ENCODE results near the gene OCRL. TPM values are rescaled to one million over a fixed set of nuclear protein-coding genes. Genes with fewer than 3 reads are reported as not detected.

OCRL gene
- total RNA-seq, 1 donor from 2014 or later = 25.3 TPM

DNA sequence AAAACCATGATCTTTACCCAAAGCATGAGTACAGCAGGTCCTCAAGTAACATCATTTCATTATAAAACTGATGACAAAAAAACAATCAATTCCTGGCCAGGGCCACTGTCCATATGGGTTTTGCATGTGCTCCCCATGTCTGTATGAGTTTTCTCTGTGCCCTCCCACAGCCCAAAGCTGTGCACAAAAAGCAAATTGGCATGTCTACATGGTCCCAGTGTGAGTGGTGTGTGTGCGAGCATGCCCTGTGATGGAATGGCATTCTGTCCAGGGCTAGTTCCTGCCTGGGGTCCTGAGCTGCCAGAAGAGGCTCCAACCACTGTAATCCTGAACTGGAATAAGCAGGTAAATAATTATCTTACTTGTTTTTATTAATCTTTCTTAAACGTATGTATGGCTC, 45.2 kb upstream of the OCRL start:
- Histone ChIP-seq H3K27me3 (no peaks in the 10 kb centered on the region), H2AFZ (replicated peaks) (no peak overlapping the region), H3K4me3 (no peak overlapping the region), H3F3A (ENCODE audit: low read depth) (no peaks in the 10 kb centered on the region), H3K27ac (no peak overlapping the region), H3K4me1 (no peaks in the 10 kb centered on the region), H4K20me1 (ENCODE audit: low read depth) (no peaks in the 10 kb centered on the region), H3K9me3 (ENCODE audit: low read depth) (no peaks in the 10 kb centered on the region), H3K4me2 (no peak overlapping the region), H3K36me3 (peaks cover 10% of the 10 kb centered on the region), H3K79me2 (ENCODE audit: low read depth) (no peaks in the 10 kb centered on the region), H3K9ac (no peak overlapping the region)
- H3K4me1 Mint-ChIP-seq = no peaks in the 10 kb centered on the region
- peaks cover 30% of the 10 kb centered on the region for H3K36me3 Mint-ChIP-seq
- H3K9me3 Mint-ChIP-seq = no peaks in the 10 kb centered on the region
- no peaks in the 10 kb centered on the region for H3K27me3 Mint-ChIP-seq (ENCODE audit: insufficient read depth, low read depth)
- H3K4me3 Mint-ChIP-seq = no peak overlapping the region
- DNase-seq (ENCODE audit: low spot score) = no peak
- no peak overlapping the region for H3K27ac Mint-ChIP-seq
- TF ChIP-seq EZH2phosphoT487 (IDR thresholded peaks at IDR 0.05) = no peak
- TF ChIP-seq, protein P1, sequence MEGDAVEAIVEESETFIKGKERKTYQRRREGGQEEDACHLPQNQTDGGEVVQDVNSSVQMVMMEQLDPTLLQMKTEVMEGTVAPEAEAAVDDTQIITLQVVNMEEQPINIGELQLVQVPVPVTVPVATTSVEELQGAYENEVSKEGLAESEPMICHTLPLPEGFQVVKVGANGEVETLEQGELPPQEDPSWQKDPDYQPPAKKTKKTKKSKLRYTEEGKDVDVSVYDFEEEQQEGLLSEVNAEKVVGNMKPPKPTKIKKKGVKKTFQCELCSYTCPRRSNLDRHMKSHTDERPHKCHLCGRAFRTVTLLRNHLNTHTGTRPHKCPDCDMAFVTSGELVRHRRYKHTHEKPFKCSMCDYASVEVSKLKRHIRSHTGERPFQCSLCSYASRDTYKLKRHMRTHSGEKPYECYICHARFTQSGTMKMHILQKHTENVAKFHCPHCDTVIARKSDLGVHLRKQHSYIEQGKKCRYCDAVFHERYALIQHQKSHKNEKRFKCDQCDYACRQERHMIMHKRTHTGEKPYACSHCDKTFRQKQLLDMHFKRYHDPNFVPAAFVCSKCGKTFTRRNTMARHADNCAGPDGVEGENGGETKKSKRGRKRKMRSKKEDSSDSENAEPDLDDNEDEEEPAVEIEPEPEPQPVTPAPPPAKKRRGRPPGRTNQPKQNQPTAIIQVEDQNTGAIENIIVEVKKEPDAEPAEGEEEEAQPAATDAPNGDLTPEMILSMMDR (IDR thresholded peaks at IDR 0.05) = no peak

DNA sequence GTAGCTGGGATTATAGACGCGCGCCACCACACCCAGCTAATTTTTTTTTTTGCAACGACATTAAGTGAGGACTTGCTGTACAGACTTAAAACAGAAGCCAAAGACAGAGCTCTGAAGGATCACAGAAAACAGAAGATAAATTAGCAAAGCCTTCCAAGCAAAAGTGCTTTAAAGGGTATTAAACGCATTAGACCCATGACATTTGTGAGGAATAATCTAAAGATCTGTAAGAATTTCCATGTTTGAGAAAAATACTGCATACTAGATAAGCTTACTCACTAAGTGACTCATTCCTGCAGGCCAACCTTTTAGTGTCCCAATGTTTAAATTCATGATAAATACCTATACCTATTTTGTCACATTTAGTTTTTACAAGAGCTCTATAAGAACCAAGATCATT, 44.2 kb upstream of the OCRL start:
- no peaks in the 10 kb centered on the region for H3F3A ChIP-seq (ENCODE audit: low read depth)
- peaks cover 6% of the 10 kb centered on the region for H3K36me3 ChIP-seq
- Mint-ChIP-seq H3K36me3 (peaks cover 31% of the 10 kb centered on the region), H3K4me1 (no peaks in the 10 kb centered on the region), H3K27me3 (ENCODE audit: insufficient read depth, low read depth) (no peaks in the 10 kb centered on the region), H3K4me3 (no peak overlapping the region), H3K9me3 (no peaks in the 10 kb centered on the region), H3K27ac (no peak overlapping the region)
- H3K4me1 ChIP-seq = no peaks in the 10 kb centered on the region
- no peaks in the 10 kb centered on the region for H4K20me1 ChIP-seq (ENCODE audit: low read depth)
- H3K4me2 ChIP-seq = no peak overlapping the region
- no peaks in the 10 kb centered on the region for H3K9me3 ChIP-seq (ENCODE audit: low read depth)
- no peaks in the 10 kb centered on the region for H3K79me2 ChIP-seq (ENCODE audit: low read depth)
- TF ChIP-seq EZH2 (IDR thresholded peaks at IDR 0.05) (no peak), EZH2phosphoT487 (IDR thresholded peaks at IDR 0.05) (no peak)
- TF ChIP-seq, protein P1 (IDR thresholded peaks at IDR 0.05) = no peak
- no peak overlapping the region for H2AFZ ChIP-seq (replicated peaks)
- H3K9ac ChIP-seq = no peak overlapping the region
- no peak overlapping the region for H3K4me3 ChIP-seq
- no peaks in the 10 kb centered on the region for H3K27me3 ChIP-seq
- H3K27ac ChIP-seq = no peak overlapping the region
- no peak for DNase-seq (ENCODE audit: low spot score)

DNA sequence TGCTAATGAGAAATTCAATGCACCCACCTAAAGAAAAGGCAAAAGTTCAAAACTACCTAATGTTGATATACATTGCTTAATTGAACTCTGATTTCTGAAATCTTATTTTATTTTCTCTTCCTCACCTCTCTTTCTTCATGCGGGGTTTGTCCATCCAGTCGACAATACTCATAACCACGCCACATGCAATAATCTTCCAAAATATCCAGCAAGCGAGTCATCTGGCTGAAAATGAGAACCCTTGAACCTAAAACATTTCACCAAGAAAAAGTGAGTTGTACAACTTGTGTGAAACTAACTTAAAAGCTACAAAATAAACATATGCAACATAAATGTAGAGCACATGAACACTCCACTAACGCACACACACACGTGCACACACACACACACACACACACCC, 43.4 kb upstream of the OCRL start:
- Histone ChIP-seq H3K9ac (no peak overlapping the region), H3K27ac (no peak overlapping the region), H3F3A (ENCODE audit: low read depth) (no peaks in the 10 kb centered on the region), H2AFZ (replicated peaks) (no peak overlapping the region), H3K36me3 (peaks cover under 1% of the 10 kb centered on the region), H3K27me3 (no peaks in the 10 kb centered on the region), H3K9me3 (ENCODE audit: low read depth) (no peaks in the 10 kb centered on the region), H3K79me2 (ENCODE audit: low read depth) (no peaks in the 10 kb centered on the region), H3K4me3 (no peak overlapping the region), H3K4me2 (no peak overlapping the region), H3K4me1 (no peaks in the 10 kb centered on the region), H4K20me1 (ENCODE audit: low read depth) (no peaks in the 10 kb centered on the region)
- no peak overlapping the region for H3K4me3 Mint-ChIP-seq
- no peaks in the 10 kb centered on the region for H3K27me3 Mint-ChIP-seq (ENCODE audit: insufficient read depth, low read depth)
- no peak for TF ChIP-seq EZH2 (IDR thresholded peaks at IDR 0.05)
- no peak for TF ChIP-seq EZH2phosphoT487 (IDR thresholded peaks at IDR 0.05)
- TF ChIP-seq, protein P1 (IDR thresholded peaks at IDR 0.05) = no peak
- H3K4me1 Mint-ChIP-seq = no peaks in the 10 kb centered on the region
- H3K36me3 Mint-ChIP-seq = peaks cover 31% of the 10 kb centered on the region
- DNase-seq (ENCODE audit: low spot score) = no peak
- H3K9me3 Mint-ChIP-seq = no peaks in the 10 kb centered on the region
- H3K27ac Mint-ChIP-seq = no peak overlapping the region
